ENCODE measurements around the gene CHST7. TPM values are rescaled to one million over a fixed set of nuclear protein-coding genes. Genes with fewer than 3 reads are reported as not detected.

CHST7 gene
- total RNA-seq, 1 experiment from 2014 or later = 17.1 TPM

- no peak overlapping the region for H2BK120ac ChIP-seq (ENCODE audit: low read depth, low read length, poor library complexity, severe bottlenecking)
- no peak overlapping the region for H2AFZ ChIP-seq (ENCODE audit: low read length)
- H2BK20ac ChIP-seq (ENCODE audit: low read depth, low read length, poor library complexity, severe bottlenecking) = no peak overlapping the region
- peak overlapping the region in 1 of 3 experiments; percentile 46; a peak in 1 of 7 replicates for H3K27ac Mint-ChIP-seq
- peaks cover 65 to 78% of the 10 kb centered on the region in 2 experiments for H3K9me3 Mint-ChIP-seq
- H3K9ac ChIP-seq (ENCODE audit: extremely low read depth, insufficient read length, low read length) = no peak overlapping the region
- no peaks in the 10 kb centered on the region for H3K4me1 Mint-ChIP-seq
- no peak overlapping the region for H4K91ac ChIP-seq (ENCODE audit: insufficient read length, low read depth, low read length)
- no peak overlapping the region for H3K27ac ChIP-seq (ENCODE audit: insufficient read length, low read depth, low read length)
- no peak overlapping the region for H2AK5ac ChIP-seq (ENCODE audit: insufficient read length, low read length)
- H3K56ac ChIP-seq (ENCODE audit: insufficient read length, low read depth, low read length) = no peak overlapping the region
- no peaks in the 10 kb centered on the region for H3K79me1 ChIP-seq (ENCODE audit: insufficient read depth, low read depth, low read length, poor library complexity, severe bottlenecking)
- H3K14ac ChIP-seq (ENCODE audit: insufficient read depth, low read length) = no peak overlapping the region
- H4K20me1 ChIP-seq (ENCODE audit: control insufficient read depth, insufficient read depth, insufficient read length) = no peaks in the 10 kb centered on the region
- H3K9me3 ChIP-seq (ENCODE audit: control insufficient read depth, low read depth, low read length) = peaks cover 24% of the 10 kb centered on the region
- H3K4ac ChIP-seq (ENCODE audit: low read depth, low read length) = no peak overlapping the region
- no peak overlapping the region for H2BK15ac ChIP-seq (ENCODE audit: low read depth, low read length)
- peaks cover 2% of the 10 kb centered on the region; the same call in 1 of the 2 replicates for H3K27me3 Mint-ChIP-seq (ENCODE audit: low read depth)
- no CpG with 5 or more reads among the region's 11 CpGs for WGBS (ENCODE audit: extremely low coverage, insufficient read length, low lambda C conversion rate)
- DNase-seq = no peak
- H2BK5ac ChIP-seq (ENCODE audit: insufficient read length, low read length) = no peak overlapping the region
- no peak overlapping the region for H3K4me2 ChIP-seq (ENCODE audit: insufficient read depth, insufficient read length, low read length)
- H3K18ac ChIP-seq (ENCODE audit: insufficient read length, low read depth, low read length) = no peak overlapping the region
- H3K79me2 ChIP-seq (ENCODE audit: insufficient read depth, low read length) = no peaks in the 10 kb centered on the region
- H3K36me3 Mint-ChIP-seq (ENCODE audit: insufficient read depth in 1 of 3, low read depth in 3 of 3) = peaks cover 9 to 21% (median 21%) of the 10 kb centered on the region in 3 experiments; a peak in 6 of 7 replicates
- H3K4me3 Mint-ChIP-seq = no peak overlapping the region
- H4K5ac ChIP-seq (ENCODE audit: insufficient read length, low read depth, low read length) = no peak overlapping the region
- no peaks in the 10 kb centered on the region for H3K23me2 ChIP-seq (ENCODE audit: insufficient read length, low read depth, low read length, poor library complexity, severe bottlenecking)
- no peak overlapping the region for H3T11ph ChIP-seq (ENCODE audit: low read length)
- no peak overlapping the region for H4K8ac ChIP-seq (replicated peaks; ENCODE audit: insufficient read length, low read depth, low read length)
- no peaks in the 10 kb centered on the region for H3K27me3 ChIP-seq (ENCODE audit: insufficient read depth, low read length)
- H3K23ac ChIP-seq (ENCODE audit: insufficient read length, low read depth, low read length) = no peak overlapping the region
- TF ChIP-seq, protein P1, sequence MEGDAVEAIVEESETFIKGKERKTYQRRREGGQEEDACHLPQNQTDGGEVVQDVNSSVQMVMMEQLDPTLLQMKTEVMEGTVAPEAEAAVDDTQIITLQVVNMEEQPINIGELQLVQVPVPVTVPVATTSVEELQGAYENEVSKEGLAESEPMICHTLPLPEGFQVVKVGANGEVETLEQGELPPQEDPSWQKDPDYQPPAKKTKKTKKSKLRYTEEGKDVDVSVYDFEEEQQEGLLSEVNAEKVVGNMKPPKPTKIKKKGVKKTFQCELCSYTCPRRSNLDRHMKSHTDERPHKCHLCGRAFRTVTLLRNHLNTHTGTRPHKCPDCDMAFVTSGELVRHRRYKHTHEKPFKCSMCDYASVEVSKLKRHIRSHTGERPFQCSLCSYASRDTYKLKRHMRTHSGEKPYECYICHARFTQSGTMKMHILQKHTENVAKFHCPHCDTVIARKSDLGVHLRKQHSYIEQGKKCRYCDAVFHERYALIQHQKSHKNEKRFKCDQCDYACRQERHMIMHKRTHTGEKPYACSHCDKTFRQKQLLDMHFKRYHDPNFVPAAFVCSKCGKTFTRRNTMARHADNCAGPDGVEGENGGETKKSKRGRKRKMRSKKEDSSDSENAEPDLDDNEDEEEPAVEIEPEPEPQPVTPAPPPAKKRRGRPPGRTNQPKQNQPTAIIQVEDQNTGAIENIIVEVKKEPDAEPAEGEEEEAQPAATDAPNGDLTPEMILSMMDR (conservative IDR thresholded peaks at IDR 0.05) = no peak
- H2BK12ac ChIP-seq (ENCODE audit: insufficient read length, low read depth, low read length) = no peak overlapping the region
- no peaks in the 10 kb centered on the region for H3K4me1 ChIP-seq (ENCODE audit: insufficient read depth, low read length)
These were observed 34.4 kb downstream of the CHST7 start for GRCh38 chrX:46607916-46608315.

All from H9 (cell line).